Neuronal stem cell (in vitro differentiated cells): ENCODE data around the gene HDAC4.
A peak's percentile ranks its signal among the peaks of the same experiment; 100 is the strongest.

Experiments used
- DNase-seq: peaks from one replicate; pipeline ENCODE4 v3.0.0-alpha.2; 2013; ENCODE audit warnings: low spot score
- H2AFZ ChIP-seq: one replicate; pipeline ENCODE4 v1.6.1; 2013; ENCODE audit warnings: mild to moderate bottlenecking, low read length, inconsistent platforms
- H2AK5ac ChIP-seq: 2 replicates; pipeline ENCODE4 v1.6.1; 2013; ENCODE audit warnings: low read depth, mild to moderate bottlenecking, inconsistent platforms, low read length, moderate library complexity, mixed read lengths
- H2BK120ac ChIP-seq: 2 replicates; pipeline ENCODE4 v1.6.1; 2013; ENCODE audit warnings: low read depth, mild to moderate bottlenecking, inconsistent platforms, low read length, moderate library complexity, mixed read lengths
- H2BK12ac ChIP-seq: one replicate; pipeline ENCODE4 v1.6.1; 2013; ENCODE audit warnings: low read length, inconsistent platforms
- H2BK15ac ChIP-seq: 2 replicates; pipeline ENCODE4 v1.6.1; 2013; ENCODE audit warnings: mild to moderate bottlenecking, low read length, inconsistent platforms, mixed read lengths
- H2BK5ac ChIP-seq: one replicate; pipeline ENCODE4 v1.6.1; 2013; ENCODE audit warnings: inconsistent platforms, mild to moderate bottlenecking, low read length, moderate library complexity
- H3K14ac ChIP-seq: one replicate; pipeline ENCODE4 v1.6.1; 2013; ENCODE audit warnings: low read length, inconsistent platforms
- H3K18ac ChIP-seq: 2 replicates; pipeline ENCODE4 v1.6.1; 2013; ENCODE audit warnings: low read length, inconsistent platforms
- H3K23ac ChIP-seq: 2 replicates; pipeline ENCODE4 v1.6.1; 2013; ENCODE audit warnings: low read depth, mild to moderate bottlenecking, mixed read lengths, low read length, inconsistent platforms; ENCODE audit not compliant: poor library complexity
- H3K27ac ChIP-seq: replicated peaks from 3 replicates; pipeline ENCODE4 v1.5.1; 2013; ENCODE audit warnings: low read length, inconsistent platforms
- H3K27me3 ChIP-seq, 3 experiments: 2 replicates each; pipeline ENCODE4 v1.6.1; 2013; ENCODE audit warnings: low read length in 3 of 3, mild to moderate bottlenecking in 2 of 3, inconsistent platforms in 1 of 3, low read depth in 1 of 3, mixed read lengths in 1 of 3, moderate library complexity in 1 of 3; ENCODE audit not compliant: control insufficient read depth in 3 of 3, insufficient read depth in 3 of 3
- H3K36me3 ChIP-seq, 2 donors: replicated peaks in 1 of 2; 2 replicates each; pipeline ENCODE4 v1.6.1; 2013; ENCODE audit warnings: low read length in 2 of 2; ENCODE audit not compliant: control insufficient read depth in 2 of 2, insufficient read depth in 2 of 2
- H3K4ac ChIP-seq: 2 replicates; pipeline ENCODE4 v1.6.1; 2013; ENCODE audit warnings: inconsistent platforms, mild to moderate bottlenecking, low read length, moderate library complexity
- H3K4me1 ChIP-seq, 2 donors: 1 replicate in 1 of 2; 2 replicates in 1 of 2; pipeline ENCODE4 v1.6.1; 2013; ENCODE audit warnings: low read length in 2 of 2, low read depth in 1 of 2; ENCODE audit not compliant: control insufficient read depth in 2 of 2, insufficient read depth in 1 of 2
- H3K4me2 ChIP-seq: one replicate; pipeline ENCODE4 v1.6.1; 2013; ENCODE audit warnings: mild to moderate bottlenecking, low read length, inconsistent platforms; ENCODE audit not compliant: insufficient read depth, poor library complexity, severe bottlenecking
- H3K4me3 ChIP-seq, 2 donors: 2 replicates each; pipeline ENCODE4 v1.5.1; 2013; ENCODE audit warnings: low read length in 2 of 2, mild to moderate bottlenecking in 2 of 2, inconsistent platforms in 1 of 2, moderate library complexity in 1 of 2
- H3K79me1 ChIP-seq: one replicate; pipeline ENCODE4 v1.6.1; 2013; ENCODE audit warnings: low read depth, mild to moderate bottlenecking, inconsistent platforms, low read length, moderate library complexity
- H3K9ac ChIP-seq: one replicate; pipeline ENCODE4 v1.6.1; 2013; ENCODE audit warnings: mild to moderate bottlenecking, low read depth, low read length, inconsistent platforms; ENCODE audit not compliant: poor library complexity
- H3K9me3 ChIP-seq, 2 donors: replicated peaks in 1 of 2; 2 replicates each; pipeline versions ENCODE3 to v1.6.1; 2013; ENCODE audit warnings: low read length in 2 of 2, mild to moderate bottlenecking in 2 of 2, inconsistent platforms in 1 of 2, low read depth in 1 of 2, mixed read lengths in 1 of 2, moderate library complexity in 1 of 2; ENCODE audit not compliant: control insufficient read depth in 2 of 2, insufficient read depth in 1 of 2
- H4K8ac ChIP-seq: one replicate; pipeline ENCODE4 v1.6.1; 2013; ENCODE audit warnings: low read depth, mild to moderate bottlenecking, inconsistent platforms, low read length, moderate library complexity
- H4K91ac ChIP-seq: one replicate; pipeline ENCODE4 v1.6.1; 2013; ENCODE audit warnings: low read length, low read depth, mild to moderate bottlenecking, inconsistent platforms; ENCODE audit not compliant: poor library complexity
- WGBS, 2 donors: extraction: QIAGEN DNeasy Blood & Tissue Kit; methylation state at CpG; one replicate each; pipeline ENCODE4 v1.1.7; 2013; ENCODE audit warnings: missing lambda C conversion rate in 2 of 2, mixed read lengths in 1 of 2; ENCODE audit not compliant: insufficient read length in 2 of 2, insufficient replicate concordance in 1 of 2; ENCODE audit errors: extremely low coverage in 2 of 2; 5-methylcytosine and 5-hydroxymethylcytosine counted together

Gene HDAC4

GRCh38 chr2:239155806-239156480 lies 244.9 kb downstream of the HDAC4 start:
- Histone ChIP-seq H3K27ac (no peak overlapping the region), H3K4ac (no peak overlapping the region), H3K4me2 (no peak overlapping the region), H3K23ac (no peak overlapping the region), H3K9ac (no peak overlapping the region), H3K9me3 (peaks cover 0 to 4% of the 10 kb centered on the region in 2 donors), H2BK5ac (no peak overlapping the region), H3K36me3 (peaks cover 15 to 67% of the 10 kb centered on the region in 2 donors), H3K18ac (no peak overlapping the region), H2AK5ac (no peak overlapping the region), H2BK15ac (no peak overlapping the region), H2AFZ (no peak overlapping the region), H3K4me3 (no peak overlapping the region), H3K4me1 (peaks cover 0 to 2% of the 10 kb centered on the region in 2 donors), H4K8ac (no peak overlapping the region), H2BK12ac (no peak overlapping the region), H4K91ac (no peak overlapping the region), H2BK120ac (no peak overlapping the region), H3K14ac (no peak overlapping the region), H3K79me1 (peaks cover 4% of the 10 kb centered on the region), H3K27me3 (no peaks in the 10 kb centered on the region)
- no peak for DNase-seq
- no CpG with 5 or more reads among the region's 12 CpGs for WGBS, 2 donors

GRCh38 chr2:239154971-239155805 lies 245.6 kb downstream of the HDAC4 start:
- Histone ChIP-seq H2BK12ac (no peak overlapping the region), H2AK5ac (no peak overlapping the region), H2BK5ac (no peak overlapping the region), H3K18ac (no peak overlapping the region), H3K9me3 (peaks cover 0 to 3% of the 10 kb centered on the region in 2 donors), H3K14ac (no peak overlapping the region), H3K9ac (peak overlapping the region; percentile 50), H3K4me2 (no peak overlapping the region), H3K27ac (no peak overlapping the region), H2AFZ (no peak overlapping the region), H3K27me3 (no peaks in the 10 kb centered on the region), H3K4me3 (peak overlapping the region in 1 of 2 donors; percentile 35), H2BK120ac (no peak overlapping the region), H2BK15ac (no peak overlapping the region), H4K91ac (no peak overlapping the region), H3K23ac (peak overlapping the region; percentile 32), H4K8ac (no peak overlapping the region), H3K79me1 (peaks cover 7% of the 10 kb centered on the region), H3K36me3 (peaks cover 18 to 61% of the 10 kb centered on the region in 2 donors), H3K4me1 (peaks cover 0 to 2% of the 10 kb centered on the region in 2 donors), H3K4ac (no peak overlapping the region)
- DNase-seq, result no peak
- WGBS, 2 donors, result no CpG with 5 or more reads among the region's 19 CpGs

- Histone ChIP-seq H2BK12ac (no peak overlapping the region), H4K8ac (no peak overlapping the region), H3K14ac (no peak overlapping the region), H2AK5ac (no peak overlapping the region), H3K79me1 (peaks cover 9% of the 10 kb centered on the region), H3K4ac (no peak overlapping the region), H3K4me1 (peaks cover 0 to 2% of the 10 kb centered on the region in 2 donors), H3K4me2 (no peak overlapping the region), H3K23ac (no peak overlapping the region), H3K4me3 (no peak overlapping the region), H3K27ac (no peak overlapping the region), H3K36me3 (peaks cover 17 to 65% of the 10 kb centered on the region in 2 donors), H2BK120ac (no peak overlapping the region), H3K9me3 (peaks cover 0 to 2% of the 10 kb centered on the region in 2 donors), H3K18ac (no peak overlapping the region), H3K27me3 (no peaks in the 10 kb centered on the region), H2BK15ac (no peak overlapping the region), H3K9ac (peak overlapping the region; percentile 2), H4K91ac (no peak overlapping the region), H2BK5ac (no peak overlapping the region), H2AFZ (no peak overlapping the region)
- no CpG with 5 or more reads among the region's 17 CpGs for WGBS, 2 donors
- no peak for DNase-seq
Measured at GRCh38 chr2:239153806-239154591, 246.8 kb downstream of the HDAC4 start.
